ENCODE measurements around the gene RPS10.
"Not testable (repeated sequence)": the region's sequence is repeated elsewhere in the genome, so short reads cannot be mapped to it uniquely, and the experiment has no call there.

The RPS10 gene

DNA sequence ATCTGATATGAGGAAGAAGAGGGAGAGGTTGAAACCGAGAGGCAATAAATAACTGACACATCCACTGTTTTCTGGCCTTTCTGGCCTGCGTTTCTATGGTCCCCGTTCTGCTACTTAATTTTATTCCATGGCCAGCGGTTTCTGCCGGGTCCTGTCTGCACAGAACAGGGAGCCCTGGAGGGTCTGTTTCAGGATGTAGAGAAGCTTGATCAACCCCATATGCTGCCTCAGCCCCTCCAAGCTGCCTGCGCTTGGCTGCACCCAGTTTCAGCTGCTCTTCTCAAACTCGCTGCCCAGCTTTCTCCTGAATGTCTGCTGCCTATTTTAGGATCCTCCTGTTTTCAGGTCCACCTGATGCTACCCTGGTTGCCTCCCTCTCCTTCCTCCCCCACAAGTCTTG, 21.5 kb upstream of the RPS10 start:
- DNase-seq: peak; percentile 24 to 27

DNA sequence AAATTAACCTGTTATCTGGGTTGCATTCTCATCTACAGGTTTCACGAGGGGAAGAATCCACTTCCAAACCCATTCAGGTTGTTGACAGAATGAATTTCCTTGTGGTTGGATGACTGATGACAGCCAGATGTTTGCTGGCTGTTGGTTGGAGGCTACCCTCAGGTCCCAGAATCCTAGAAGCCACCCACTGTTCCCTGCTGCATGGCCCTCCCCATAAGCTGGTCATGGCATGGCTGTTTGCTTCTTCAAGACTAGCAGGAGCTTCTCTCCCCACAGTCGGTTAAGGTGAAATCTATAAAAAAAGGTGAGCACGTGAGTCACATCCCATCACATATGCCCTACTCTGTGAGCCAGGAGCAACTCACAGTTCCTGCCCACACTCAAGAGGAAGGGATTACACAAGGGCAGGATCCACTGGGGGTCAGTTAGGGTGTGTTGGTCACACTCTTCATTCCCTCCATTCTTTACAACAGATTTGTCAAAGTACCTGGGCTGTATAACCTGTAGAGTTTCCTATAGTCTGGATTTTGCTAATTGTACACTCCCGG, 19.5 kb upstream of the RPS10 start:
- no peak for DNase-seq

DNA sequence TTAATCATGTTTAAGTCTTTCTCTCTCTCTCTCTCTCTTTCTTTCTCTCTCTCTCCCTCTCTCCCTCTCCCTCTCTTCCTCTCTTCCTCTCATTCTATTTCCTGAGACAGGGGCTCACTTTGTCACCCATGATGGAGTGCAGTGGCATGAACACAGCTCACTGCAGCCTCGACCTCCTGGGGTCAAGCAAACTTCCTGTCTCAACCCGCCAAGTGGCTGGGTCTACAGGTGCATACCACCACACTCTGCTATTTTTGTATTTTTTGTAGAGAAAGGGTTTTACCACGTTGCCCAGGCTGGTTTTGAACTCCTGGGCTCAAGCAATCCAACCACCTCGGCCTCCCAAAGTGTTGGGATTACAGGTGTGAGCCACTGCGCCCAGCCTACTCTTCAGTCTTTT, 15.7 kb upstream of the RPS10 start:
- no peak for DNase-seq

DNA sequence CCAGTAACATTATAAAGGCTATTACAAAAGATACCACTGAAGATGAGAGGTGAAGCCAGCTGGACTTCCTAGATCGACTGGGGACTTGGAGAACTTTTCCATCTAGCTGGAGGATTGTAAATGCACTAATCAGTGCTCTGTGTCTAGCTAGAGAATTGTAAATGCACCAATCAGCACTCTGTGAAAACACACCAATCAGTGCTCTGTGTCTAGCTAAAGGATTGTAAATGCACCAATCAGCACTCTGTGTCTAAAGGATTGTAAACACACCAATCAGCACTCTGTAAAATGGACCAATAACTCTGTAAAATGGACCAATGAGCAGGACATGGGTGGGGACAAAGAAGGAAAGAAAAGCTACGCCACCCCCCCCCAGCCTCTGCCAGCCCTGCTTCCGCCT, 13.6 kb upstream of the RPS10 start:
- no peak for DNase-seq

DNA sequence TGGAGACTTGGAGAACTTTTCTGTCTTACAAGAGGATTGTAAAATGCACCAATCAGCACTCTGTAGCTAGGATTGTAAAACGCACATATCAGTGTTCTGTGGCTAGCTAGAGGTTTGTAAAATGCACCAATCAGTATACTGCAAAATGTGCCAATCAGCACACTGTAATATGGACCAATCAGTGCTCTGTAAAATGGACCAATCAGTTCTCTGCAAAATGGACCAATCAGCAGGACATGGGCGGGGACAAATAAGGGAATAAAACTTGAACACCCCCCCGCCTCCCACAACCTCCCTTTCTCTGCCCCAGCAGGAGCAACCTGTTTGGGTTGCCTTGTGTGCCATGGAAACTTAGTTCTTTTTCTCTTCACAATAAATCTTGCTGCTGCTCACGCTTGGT, 12.8 kb upstream of the RPS10 start:
- DNase-seq: no peak

DNA sequence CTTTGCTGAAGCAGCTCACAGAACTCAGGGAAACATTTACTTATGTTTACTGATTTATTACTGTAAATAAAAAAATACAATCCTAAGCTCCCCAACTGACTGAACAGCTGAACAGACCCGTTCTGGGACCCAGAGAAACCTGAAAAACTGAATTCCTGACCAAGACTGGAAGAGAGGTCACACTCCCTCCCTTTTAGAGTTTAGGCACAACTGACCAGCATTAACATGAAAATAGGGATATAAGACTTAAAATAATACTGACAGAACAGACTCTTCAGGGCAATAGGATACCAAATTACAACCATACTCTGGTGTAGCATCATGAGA, 11.7 kb upstream of the RPS10 start:
- no peak for DNase-seq

DNA sequence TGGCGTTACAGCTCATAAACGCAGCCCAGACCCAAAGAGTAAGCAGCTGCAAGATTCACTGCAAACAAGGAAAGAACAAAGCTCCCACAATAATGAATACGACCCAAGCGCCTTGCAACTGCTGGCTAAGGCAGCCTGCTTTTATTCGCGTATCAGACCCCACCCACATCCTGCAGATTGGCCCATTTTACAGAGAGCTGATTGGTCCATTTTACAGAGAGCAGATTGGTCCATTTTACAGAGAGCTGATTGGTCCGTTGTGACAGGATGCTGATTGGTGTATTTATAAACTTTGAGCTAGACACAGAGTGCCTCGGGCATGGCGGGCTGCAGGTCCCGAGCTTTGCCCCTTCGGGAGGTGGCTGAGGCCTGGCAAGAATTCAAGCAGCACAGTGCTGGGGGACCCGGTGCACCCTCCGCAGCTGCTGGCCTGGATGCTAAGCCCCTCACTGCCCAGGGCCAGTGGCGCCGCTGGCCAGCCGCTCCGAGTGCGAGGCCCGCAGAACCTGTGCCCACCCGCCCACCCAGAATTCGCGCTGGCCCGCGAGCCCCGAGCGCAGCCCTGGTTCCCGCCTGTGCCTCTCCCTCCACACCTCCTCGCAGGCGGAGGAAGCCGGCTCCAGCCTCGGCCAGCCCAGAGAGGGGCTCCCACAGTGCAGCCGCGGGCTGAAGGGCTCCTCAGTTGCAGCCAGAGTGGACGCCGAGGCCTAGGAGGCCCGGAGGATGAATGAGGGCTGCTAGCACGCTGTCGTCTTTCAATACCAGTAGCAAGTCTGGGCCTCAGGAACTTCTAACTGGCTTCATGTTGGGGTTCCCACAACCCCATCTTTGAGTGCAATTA, 11.2 kb upstream of the RPS10 start:
- DNase-seq: no peak

DNA sequence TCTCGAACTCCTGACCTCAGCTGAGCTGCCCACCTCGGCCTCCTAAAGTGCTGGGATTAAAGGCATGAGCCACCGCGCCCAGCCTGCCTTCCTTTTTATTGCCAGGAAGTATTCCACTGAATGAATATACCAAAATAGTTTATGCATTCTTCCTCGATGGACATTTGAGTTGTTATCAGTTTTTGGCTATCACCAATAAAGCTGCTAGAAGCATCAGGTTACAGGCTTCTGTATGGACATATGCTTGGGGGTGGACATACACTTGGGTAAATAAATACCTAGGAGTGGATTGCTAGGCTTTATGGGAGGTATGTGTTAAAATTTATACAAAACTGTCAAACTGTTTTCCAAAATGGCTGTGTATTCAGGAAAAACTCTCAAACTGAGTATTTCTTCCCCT, 10.0 kb upstream of the RPS10 start:
- DNase-seq: no peak

DNA sequence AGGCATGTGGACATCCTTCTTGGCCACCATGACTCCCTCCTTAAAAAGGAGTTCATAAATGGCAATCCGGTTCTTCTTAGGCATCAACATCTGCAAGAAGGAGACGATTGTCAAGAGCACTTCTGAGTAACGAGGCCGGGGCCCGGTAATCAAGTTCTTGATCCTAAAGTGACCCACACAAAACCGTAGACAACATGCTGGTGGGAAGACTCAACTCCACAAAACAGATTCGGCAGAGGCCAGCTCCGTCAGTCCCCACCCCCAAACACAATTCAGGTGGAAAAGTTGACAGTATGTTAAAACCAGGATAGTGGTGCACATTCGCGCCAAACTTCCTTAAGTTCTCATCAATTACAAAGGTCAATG, 754 bp downstream of the RPS10 start:
- DNase-seq: no peak

DNA sequence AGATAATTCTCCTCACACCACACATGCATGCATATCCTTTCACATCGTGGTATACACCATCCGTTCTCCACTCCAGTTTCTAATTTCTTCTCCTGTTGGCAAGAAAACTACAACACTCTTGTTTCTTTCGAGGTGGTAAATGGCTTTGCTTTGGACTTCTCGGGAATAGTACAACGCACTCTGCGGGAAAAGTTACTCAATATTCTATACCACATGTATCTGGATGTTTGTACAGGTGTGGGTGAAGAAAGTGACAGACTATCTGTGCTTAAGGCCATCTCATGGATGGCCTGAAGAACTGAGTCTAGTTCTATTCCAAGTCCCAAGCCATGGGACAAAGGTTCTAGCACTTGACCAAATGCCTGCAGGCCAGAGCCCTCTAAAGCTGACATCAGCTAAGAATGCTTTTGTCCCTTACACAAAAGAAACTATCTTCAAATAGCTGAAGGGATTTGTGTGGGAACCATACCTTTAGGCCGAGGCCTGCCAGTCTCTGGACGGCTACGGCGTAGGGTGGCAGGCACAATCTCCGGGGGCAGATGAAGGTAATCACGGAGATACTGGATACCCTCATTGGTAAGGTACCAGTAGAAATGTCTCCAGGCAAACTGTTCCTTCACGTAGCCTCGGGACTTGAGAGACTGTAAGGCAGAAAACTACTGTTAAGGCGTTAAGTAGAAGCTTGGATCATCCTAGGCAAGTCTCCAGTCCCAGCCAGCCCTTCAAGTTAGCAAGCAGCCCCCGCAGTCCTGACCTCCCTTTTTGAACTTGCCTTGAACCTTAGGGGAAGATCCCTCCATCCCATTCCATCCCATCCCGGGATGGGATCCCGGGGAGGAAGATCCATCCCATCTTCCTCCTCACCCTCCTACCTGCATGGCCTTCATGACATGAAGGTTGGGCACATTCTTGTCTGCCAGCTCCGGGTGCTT, 1.4 kb downstream of the RPS10 start:
- no peak for DNase-seq

DNA sequence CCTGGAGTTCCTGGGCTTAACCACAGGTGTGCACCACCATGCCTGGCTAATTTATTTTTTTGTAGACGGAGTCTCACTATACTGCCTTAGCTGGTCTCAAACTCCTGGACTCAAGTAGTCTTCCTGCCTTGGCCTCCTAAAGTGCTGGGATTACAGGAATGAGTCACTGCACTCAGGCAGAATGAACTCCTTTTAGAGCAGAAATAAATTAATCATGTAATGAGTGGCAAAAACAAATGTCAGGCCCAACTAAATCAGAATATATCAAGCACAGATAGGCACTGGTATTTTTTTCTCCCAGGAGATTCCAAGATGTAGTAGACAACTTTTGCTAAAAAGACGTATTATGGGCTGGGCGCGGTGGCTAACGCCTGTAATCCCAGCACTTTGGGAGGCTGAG, 2.6 kb downstream of the RPS10 start:
- no peak for DNase-seq

DNA sequence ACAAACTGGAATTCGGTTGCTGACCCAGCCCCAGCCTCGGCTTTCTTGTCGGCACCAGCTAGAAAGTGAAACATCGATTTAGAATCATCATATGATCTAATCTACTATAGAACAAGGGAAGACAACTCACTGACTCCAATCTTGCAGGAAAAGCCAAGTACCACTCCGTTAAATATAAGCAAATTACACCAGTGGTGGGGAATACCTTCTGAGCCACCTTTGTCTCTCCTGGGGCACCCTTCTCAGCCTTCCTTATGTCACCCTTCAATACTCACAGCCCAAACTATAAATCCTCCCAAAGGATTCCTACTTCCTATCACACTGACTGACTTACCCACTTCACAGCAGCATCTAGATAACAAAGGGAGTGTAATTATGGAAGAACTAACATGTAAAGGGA, 7.5 kb downstream of the RPS10 start:
- no peak for DNase-seq

DNA sequence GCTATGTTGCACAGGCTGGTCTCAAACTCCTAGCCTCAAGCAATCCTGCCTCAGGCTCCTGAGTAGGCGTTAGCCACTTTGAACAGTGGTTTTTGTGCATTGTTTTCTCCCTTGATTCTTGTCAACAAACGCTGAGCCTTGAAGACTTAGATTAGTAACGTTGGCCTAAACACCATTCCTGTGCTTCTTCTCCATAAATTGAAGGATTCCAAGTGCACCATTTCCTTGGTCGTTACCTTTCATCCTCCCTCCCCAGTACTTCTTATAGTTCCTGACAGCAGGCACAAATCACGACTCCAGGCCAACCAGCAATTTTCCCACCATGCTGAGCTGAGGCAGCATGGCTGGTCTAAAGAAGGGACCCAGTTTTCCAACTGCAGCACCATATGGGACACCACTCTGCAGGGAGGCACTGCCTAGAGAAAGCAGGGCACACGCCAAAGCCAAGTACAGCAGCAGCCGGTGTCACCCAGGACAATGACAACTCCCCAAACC, 8.9 kb downstream of the RPS10 start:
- DNase-seq: no peak

DNA sequence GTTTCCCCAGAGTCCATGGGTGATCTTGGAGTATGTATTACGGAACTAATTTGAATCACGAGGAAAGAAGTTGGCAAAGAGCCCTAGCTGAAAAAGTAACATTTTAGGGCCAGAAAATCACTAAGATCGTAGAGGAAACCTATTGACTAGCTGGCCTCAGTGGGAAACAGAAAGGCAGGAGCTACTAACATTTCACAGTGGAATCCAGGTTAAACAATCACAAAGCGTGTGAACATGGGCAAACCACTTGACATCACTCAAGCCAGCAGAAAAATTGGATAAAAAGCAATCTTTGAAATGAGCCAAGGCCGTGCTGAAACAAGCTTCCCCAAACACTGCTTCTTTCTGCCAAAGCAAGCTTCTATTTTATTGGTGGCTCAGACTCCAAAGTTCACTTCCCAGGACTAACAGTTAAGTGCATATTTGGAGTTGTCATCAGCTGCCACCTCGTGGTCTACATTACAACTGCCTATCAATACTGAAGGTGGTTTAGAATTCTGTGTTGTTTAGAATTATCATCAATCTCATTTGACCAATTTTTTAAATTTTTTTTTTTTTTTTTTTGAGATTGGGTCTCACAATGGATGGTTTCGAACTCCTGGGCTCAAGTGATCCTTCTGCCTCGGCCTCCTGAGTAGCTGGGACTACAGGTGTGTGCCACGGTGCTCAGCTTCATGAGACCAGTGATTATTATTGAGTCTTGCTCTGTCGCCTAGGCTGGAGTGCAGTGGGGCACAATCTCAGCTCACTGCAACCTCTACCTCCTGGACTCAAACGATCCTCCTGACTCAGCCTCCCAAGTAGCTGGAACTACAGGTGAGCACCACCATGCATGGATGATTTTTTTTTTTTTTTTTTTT, 10.6 kb downstream of the RPS10 start:
- DNase-seq: peak; percentile 86 to 87

DNA sequence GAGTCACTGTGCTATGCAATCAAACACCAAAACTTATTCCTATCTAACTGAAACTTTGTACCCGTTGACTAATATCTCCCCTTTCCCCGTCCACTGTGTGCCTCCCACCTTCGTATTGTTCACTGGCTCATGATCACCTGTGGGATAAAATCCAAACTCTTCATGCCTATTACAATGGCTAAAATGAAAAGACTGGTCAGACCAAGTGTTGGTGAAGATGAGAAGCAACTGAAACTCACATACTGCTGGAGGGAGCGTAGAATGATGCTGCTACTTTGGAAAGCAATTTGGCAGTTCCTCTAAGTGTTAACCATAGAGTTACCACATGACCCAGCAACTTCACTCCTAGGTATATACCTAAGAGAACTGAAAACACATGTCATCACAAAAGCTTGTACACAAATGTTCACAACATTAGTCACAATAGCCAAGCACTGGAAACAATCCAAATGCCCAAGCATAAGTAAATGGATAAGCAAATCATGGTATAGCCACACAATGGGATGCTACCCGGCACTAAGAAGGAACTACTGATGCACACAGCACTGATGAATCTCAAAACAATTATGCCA, 13.1 kb downstream of the RPS10 start:
- DNase-seq: no peak

DNA sequence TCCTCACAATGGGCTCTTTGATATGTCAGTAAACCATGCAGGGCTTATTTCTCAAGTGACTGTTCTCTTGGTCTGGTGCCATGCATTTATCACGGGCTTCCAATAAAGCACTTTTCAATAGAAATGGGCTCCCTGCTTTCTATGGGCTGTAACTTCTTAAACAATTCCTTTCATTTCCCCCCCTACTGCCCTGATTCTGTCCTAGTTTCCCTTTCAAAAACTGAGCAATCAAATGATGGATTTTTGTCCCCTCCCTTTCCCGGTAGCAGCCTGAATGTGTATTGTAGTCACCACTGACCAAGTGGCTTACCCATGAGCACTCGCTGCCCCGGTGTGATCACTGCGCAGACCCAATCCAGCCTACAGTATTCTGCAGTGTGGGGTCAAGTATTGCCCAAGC, 13.9 kb downstream of the RPS10 start:
- no peak for DNase-seq

DNA sequence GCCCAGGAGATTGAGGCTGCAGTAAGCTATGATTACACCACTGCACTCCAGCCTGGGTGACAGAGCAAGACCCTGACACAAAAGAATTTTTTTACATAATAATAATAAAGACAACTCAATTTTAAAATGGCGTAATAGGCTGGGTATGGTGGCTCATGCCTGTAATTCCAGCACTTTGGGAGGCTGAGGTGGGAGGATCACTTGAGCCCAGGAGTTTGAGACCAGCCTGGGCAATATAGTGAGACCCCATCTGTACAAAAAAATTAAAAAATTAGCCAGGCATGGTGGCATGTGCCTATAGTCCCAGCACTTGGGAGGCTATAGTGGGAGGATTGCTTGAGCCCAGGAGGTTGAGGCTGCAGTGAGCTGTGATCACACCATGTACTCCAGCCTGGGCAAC, 18.0 kb downstream of the RPS10 start:
- DNase-seq: not testable (repeated sequence)

DNA sequence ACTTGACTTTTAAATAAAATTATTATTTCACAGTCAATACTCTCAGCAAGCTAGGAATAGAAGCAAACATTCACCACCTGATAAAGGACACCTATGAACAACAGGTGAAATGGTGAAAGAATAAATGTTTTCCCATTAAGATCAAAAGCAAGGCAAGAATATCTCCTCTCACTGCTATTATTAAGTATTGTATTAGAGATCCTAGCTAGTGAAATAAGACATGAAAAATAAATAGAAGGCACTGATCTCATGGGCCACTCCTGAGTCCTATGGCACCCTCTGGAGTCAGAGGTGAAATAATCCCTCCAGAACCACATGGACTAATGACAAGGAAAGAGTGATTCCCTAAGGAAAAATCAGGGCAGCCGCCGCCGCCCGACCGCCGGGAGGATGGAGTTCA, 29.4 kb downstream of the RPS10 start:
- DNase-seq: no peak

DNA sequence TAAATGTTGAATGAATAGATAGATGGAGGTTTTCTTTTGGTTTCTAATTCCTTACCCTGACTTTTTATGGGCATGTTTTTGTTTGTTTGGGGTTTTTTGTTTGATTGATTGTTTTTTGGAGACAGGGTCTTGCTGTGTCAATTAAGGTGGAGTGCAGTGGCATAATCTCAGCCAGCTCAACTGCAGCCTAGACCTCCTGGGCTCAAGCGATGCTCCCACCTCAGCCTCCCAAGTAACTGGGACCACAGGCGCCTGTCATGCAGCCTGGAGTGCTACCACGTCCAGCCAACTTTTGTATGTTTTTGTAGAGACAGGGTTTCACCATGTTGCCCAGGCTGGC, 31.9 kb downstream of the RPS10 start:
- no peak for DNase-seq

DNA sequence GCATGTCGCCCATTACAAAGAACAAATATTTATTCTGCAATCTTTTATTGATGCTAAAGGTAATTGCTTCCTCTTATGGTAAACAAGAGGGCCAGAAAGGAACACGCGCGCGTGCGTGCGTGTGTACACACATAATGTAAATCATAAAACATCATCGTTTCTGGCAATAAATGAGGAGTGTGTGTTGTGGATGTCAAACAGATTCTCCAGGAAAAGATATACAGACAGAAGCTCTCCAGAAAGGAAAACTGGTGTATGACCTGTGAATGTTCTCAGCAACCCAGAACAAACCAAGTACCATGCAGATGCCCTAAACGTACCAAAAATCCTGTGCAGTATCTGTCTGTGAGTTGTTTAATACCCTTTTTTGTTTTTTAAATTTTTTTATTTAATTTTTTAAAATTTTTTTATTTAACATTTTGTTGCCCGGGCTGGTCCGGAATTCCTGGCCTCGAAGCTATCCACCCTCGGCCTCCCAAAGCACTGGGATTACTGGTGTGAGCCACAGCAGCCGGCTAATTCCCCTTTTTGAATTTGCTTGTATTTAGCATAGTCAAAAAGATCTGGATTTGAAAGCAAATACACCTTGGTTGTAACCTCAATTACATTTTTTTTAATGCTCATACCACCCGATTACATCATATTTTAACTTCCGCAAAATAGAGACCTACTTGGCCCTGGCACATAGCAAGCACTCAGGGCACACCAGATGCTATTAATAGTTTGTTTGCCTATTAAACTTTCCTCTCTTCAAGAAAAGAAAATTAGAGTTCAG, 32.5 kb downstream of the RPS10 start:
- peak; percentile 34 to 73 for DNase-seq

DNA sequence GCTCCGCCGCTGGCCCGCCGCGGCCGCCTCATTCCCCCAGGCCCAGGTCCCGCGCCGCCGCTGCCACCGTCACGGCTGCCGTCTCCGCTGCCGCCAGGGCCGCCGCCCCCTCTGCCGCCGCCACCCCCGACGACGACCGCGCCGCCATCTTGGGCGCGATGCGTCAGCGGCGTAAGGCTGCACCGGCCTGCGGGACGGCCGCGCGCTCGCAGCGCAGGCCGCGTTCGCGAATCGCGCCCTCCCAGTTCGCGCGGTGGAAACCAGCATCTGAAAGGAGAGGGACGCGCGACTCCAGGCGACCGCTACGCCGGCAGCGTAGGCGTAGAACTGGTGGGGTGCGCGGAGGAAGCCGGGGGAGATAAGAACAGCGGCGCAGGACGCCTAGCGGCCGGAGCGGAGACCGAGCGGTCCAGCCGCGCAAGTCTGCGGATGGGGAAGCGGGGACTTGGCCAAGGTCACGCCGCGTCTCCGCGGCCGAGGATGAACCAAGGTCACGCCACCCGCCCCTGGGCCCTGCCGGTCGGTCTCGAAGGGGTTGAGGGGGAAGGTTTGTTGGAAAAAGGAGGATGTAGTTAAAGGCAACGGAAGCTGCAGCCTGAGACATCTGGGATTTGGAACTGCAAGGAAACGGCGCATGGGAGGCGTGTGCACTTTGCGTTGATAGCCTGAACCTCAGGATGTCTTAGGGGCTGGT, 33.2 kb downstream of the RPS10 start, which contains the start of gene NUDT3:
NUDT3 (minus strand) TSS at position 173 of the 694 bp plus-strand sequence. CDS start 307 bp downstream, outside the sequence.
- peak; percentile 96 to 97 for DNase-seq

Data from inflammatory macrophage (primary cell).